DMS153 (cell line): ENCODE results near the gene MED25.

Source experiments
- DNase-seq: peaks from one replicate; lab custom pipeline; 2025; lab: John Stamatoyannopoulos, UW

MED25 gene

GRCh38 chr19:49844138-49845095, 26.3 kb downstream of the MED25 start:
- no peak for DNase-seq

DNA sequence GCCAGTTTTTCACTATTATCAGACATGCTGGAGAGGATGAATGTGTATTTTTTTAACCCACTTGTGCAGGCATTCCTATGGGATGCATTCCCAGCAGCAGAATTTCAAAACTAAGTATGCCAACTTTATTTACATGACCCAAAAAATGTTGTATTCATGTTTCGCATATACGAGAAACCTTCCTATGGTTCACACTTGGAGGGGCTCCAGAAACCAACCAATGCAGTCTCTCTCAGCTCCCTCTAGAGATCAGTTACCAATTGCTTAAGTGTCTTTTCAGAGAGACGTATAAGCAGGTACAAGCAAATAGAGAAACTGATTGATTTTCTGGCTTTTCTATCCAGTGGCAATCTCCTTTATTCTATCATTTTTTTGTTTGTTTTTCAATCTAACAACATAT, 27.3 kb downstream of the MED25 start:
- no peak for DNase-seq

DNA sequence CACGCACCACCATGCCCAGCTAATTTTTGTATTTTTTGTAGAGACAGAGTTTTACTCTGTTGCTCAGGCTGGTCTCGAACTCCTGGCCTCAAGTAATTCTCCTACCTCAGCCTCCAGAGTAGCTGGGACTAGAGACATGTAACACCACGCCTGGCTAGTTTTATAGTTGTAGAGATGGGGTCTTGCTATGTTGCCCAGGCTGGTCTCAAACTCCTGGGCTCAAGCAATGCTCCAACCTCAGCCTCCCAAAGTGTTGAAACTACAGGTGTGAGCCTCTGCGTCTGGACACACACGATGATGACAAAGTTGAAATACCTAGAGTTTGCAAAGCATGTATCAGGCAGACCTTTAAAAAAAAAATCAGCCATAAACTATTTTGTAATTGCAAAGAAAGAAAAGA, 28.3 kb downstream of the MED25 start:
- DNase-seq, result no peak

- no peak for DNase-seq
These were observed 29.9 kb downstream of the MED25 start for GRCh38 chr19:49847731-49848696.

DNA sequence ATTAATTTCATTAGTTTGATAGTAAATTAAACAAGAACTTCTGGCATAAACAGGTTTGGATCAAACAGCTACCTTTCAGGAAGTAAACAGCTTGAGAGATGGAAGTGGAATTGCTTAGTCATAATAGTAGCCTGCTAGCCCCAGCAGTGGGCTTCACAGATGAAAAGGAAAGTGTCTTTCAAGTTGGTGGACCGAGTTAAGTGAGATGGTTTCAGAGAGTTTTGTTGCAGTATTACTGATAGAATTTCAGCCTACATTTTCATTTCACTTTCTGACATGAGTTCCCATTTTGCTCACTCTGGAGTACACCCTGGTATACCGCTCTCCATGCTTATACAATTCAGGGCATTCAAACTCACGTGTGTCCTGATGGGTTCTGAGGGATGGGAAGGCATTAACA, 30.8 kb downstream of the MED25 start:
- DNase-seq, result no peak

DNA sequence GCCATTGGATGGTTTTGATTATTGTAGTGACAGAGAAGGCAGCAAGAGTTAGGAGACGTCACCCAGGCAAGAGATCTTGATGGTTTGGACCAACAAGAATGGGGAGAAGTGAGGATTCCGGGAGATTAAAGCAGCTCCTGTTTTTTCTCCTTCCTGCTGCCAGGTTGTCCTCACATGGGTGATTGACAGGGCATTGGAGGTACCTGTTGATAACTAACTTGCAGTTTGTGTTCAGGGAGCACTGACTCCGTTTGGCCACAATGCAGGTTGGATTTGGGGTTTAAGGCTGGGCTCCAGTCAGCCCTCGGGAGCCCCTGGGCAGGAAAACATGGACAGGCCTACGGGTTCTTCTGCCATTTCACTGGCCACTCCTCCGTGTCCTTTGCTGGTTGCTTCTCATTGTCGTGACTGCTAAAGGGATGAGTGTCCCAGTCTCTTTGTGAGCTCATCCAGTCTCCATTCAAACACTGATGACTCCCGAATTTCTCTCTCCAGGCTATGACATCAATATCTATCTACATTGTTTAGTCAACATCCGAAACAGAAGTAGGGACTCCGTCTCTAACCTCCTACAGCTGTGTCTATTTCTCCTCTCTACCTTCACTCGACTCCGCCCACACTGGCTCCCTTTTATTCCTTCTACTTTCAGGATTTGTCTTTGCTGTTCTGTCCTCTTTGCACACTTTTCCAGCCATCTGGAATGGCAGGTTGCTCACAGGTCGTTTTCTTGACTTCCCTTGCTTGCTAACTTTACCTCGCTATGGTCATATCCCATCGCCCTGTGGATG, 31.5 kb downstream of the MED25 start:
- no peak for DNase-seq

DNA sequence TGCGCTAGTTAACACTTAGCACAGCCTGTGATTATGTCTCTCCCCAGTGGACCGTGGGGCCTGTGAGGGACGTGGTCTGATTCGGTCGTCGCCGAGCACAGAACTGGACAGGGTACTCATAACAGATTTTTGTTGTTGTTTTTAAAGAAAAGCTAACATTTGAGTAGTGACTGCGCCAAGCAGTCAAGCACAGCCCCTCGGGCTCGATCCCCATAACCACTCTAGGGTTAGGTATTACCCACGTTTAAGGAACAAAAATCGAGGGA, 32.1 kb downstream of the MED25 start:
- no peak for DNase-seq

DNA sequence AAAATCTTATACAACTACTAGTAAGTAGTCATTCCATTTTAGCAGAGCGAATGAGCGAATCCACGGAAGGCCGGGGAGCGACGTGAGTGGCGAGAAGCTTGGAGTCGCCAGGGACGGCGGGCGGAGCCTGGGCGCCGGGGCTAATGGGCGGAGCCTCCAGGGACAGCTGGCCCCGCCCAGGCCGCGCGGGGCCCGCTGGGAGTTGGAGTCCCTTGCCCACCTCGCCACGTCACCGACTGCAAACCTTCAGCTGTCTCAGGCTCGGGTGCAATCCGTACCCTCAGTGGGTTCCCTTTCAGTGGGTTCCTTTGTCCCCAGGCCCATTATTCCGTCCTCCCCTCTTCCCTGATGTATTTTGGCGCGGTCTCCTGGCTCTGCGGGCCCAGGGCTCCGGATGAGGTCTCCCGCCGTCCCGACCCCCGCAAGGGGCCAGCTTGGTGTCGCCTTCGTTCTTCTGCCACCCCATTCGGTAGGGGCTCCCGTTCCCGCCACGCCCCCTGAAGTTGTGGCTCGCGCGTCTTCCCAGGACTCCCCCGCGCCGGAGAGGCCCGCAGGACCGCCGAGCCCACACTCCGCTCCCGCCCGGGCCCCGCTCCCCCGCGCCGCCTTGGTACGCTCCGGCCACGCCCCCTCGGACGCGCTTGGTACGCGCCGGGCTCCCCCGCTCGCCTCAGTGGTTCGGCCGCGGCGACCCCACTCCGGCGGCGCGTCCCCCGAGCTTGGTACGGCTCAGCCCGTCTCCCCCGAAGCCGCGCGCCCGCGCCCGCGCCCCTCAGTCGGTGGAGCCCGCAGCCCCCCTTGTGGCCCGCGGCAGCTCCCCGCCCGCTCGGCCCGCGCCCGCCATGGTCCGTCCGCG, 32.6 kb downstream of the MED25 start, which contains the start of gene PTOV1:
TSS of gene PTOV1 (plus strand) at position 673 of the 856 bp plus-strand sequence.
- peak; percentile 82 for DNase-seq

GRCh38 chr19:49851456-49852259, 33.6 kb downstream of the MED25 start:
- no peak for DNase-seq

DNA sequence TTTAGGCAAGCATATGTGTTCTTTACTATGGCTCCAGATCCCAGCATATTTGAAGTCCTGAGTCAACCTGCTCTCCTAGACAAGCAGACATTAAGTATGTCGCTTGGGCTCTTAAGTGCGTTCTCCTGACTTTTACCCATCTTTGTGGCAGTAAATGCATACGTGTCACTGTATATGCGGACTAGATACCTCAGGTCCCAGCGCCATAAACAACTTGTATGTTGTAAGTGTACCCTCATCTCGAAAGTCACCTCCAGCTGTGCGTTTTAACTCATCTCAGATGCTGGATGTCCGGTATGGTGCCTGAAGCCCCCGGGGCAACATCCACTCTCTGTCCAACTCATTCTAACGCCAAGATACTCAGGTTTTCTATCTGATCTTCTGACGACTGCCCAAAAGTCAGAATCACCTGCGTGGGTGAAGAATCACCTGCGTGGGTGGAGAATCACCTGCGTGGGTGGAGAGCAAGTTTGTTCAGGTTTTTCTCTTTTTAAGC, 34.6 kb downstream of the MED25 start:
- DNase-seq, result no peak

DNA sequence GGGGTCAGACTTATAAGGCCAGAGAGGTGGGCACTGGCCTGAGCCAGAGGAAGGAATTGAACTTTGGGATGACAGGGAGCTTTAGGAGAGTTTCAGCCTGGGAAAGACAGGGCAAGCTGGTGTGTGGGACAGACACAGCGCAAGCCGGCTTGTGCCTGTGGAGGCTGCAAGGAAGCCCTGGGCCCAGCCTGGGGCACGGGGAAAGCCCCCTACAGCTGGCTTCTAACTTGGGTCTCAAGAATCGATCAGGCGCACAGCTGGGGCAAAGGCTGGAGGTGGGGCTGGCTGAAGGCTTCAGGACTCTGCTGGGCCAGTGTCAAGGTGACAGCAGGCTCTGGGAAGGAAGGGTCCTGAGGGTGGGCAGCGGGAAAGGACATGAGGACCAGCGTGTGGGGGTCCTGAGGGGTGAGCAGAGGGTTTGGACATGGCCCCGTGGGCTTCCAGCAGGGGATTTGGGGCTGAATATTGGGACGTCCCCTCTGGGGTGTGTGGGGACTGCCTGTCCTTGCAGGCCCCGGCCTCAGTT, 35.8 kb downstream of the MED25 start:
- DNase-seq, result no peak

GRCh38 chr19:49854378-49855263, 36.5 kb downstream of the MED25 start:
- DNase-seq, result no peak

GRCh38 chr19:49855277-49855675, 37.2 kb downstream of the MED25 start:
- DNase-seq, result no peak

- no peak for DNase-seq
These were observed 37.8 kb downstream of the MED25 start for GRCh38 chr19:49855676-49856573.

DNA sequence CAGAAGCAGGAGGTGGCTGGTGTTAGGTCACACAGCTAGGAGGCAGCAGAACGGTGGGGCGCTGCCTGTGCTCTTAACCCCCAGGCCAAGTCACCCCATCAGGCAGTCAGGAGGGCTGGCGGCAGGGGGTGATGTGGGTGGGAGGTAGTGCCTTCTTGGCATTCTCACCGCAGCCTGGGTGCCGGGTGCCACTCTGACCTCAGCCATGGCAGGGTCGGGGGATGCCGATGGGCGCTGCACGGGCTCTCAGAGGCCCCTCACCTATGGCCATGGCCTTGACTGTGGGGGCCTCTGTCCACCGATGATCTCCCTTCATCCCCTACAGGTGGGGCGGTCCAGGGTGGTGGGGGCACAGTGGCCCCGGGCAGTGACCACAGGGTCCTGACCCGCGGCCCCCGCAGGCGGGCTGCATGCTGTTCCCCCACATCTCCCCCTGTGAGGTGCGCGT, 38.5 kb downstream of the MED25 start:
- no peak for DNase-seq

- DNase-seq, result no peak
These were observed 39.2 kb downstream of the MED25 start for GRCh38 chr19:49857061-49857837.

- no peak for DNase-seq
These were observed 39.7 kb downstream of the MED25 start for GRCh38 chr19:49857838-49858087.
